IPS-18c (cell line): Measurements from ENCODE around the gene OLFM4.

Experiments used
- H3K4me3 ChIP-seq: 2 replicates; pipeline ENCODE4 v1.7.0; 2013; ENCODE audit warnings: low read depth, mild to moderate bottlenecking, low read length, moderate library complexity; ENCODE audit not compliant: insufficient read depth
- H3K9me3 ChIP-seq: one replicate; pipeline ENCODE4 v1.6.1; 2013; ENCODE audit warnings: mild to moderate bottlenecking, low read length, moderate library complexity; ENCODE audit not compliant: control insufficient read depth, insufficient read depth

OLFM4 gene

DNA sequence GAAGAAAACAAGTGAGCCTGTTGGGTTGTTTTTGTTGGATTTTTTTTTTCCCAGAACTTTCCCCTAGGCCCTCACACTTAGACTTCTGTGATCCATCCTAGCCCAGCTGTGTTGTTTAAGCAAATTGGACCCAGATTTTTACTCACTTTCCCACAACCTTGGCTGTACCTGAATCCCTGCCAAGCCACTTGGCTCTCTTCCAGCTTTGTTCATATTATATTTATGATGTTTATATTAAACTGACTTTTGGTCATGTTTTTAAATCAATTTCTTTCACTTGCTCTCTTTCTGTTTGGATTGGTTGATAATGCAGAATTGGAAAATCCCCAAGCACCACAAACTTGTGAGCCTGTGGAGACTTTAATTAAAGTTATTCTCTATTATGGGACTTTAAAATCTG is 16.6 kb downstream of the OLFM4 start:
- H3K4me3 ChIP-seq: no peak overlapping the region
- no peaks in the 10 kb centered on the region for H3K9me3 ChIP-seq

GRCh38 chr13:53048880-53049279 is 20.3 kb downstream of the OLFM4 start:
- Histone ChIP-seq H3K4me3 (no peak overlapping the region), H3K9me3 (no peaks in the 10 kb centered on the region)

DNA sequence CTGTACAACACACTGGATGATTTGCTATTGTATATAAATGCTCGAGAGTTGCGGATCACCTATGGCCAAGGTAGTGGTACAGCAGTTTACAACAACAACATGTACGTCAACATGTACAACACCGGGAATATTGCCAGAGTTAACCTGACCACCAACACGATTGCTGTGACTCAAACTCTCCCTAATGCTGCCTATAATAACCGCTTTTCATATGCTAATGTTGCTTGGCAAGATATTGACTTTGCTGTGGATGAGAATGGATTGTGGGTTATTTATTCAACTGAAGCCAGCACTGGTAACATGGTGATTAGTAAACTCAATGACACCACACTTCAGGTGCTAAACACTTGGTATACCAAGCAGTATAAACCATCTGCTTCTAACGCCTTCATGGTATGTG is 21.5 kb downstream of the OLFM4 start:
- H3K4me3 ChIP-seq: no peak overlapping the region
- H3K9me3 ChIP-seq: no peaks in the 10 kb centered on the region

DNA sequence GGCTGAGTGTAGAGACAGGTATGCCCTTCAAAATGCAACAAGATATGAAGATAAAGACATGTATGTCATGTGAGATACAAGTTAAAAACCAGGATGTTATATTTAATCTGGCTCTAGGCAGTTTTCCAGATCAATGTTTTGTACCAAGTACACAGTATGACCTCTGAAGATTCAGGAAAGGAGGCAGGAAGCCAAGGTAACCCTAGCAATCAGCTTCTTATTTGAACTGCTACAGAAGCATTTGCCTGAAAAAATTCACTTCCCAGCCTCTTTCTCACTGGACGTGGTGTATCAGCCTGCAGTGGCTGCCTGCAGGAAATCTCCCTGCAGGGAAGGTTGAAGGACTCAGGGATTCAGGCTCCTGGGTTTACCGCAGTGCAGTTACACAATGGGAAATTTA is 24.1 kb downstream of the OLFM4 start:
- no peaks in the 10 kb centered on the region for H3K9me3 ChIP-seq
- no peak overlapping the region for H3K4me3 ChIP-seq

DNA sequence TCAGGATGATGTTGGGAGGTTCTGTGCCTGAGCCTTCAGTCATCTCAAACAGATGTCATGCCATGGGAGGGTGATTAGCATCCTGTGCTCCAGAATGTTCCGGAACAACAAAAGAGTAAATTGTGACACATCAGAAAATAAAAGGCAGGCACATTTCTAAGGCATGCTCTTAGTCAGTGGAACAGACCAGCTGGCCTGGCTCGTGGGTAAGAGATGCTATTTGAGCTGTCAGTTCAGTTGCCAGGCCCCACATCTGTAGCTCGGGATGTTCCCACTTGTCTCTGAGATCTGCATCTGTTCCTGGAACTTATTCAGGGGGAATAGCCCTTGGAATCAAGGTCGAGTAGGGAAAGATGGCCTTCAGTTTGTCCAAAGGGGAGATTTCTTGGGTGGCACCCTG is 26.0 kb downstream of the OLFM4 start:
- Histone ChIP-seq H3K4me3 (no peak overlapping the region), H3K9me3 (no peaks in the 10 kb centered on the region)

GRCh38 chr13:53058065-53058679 is 29.6 kb downstream of the OLFM4 start:
- H3K9me3 ChIP-seq: no peaks in the 10 kb centered on the region
- H3K4me3 ChIP-seq: no peak overlapping the region

DNA sequence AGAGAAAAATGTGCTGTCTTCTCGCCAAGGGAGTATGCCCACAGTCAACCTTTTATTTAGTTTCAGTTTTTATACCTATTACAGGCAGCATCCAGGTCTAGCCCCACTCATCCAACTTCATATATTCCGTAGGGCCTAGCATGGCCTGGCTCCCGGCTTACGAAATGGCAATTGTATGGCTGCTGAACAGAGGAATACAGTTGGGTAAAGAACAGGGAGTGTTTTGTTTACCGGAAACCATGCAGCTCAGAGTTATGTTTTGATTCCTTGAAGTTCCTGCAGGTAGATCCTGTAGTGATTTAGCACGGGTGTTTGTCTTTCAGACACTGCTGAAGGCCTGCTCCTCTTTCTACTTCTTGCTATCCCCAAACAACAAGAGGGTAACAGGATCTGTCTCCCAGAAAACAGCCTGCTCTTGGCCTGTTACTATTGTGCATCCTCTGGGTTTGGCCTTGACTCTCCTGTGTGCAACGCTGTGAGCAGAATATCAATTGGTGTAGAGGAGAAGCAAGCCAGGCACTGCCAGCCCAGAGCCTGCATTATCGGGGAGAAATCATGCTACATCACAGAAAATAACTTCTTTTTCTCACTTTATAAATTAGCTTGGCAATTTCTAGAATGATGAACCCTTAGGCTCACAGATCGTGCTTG is 32.4 kb downstream of the OLFM4 start:
- H3K9me3 ChIP-seq: no peaks in the 10 kb centered on the region
- no peak overlapping the region for H3K4me3 ChIP-seq

GRCh38 chr13:53064731-53065130 is 36.1 kb downstream of the OLFM4 start:
- H3K9me3 ChIP-seq: no peaks in the 10 kb centered on the region

DNA sequence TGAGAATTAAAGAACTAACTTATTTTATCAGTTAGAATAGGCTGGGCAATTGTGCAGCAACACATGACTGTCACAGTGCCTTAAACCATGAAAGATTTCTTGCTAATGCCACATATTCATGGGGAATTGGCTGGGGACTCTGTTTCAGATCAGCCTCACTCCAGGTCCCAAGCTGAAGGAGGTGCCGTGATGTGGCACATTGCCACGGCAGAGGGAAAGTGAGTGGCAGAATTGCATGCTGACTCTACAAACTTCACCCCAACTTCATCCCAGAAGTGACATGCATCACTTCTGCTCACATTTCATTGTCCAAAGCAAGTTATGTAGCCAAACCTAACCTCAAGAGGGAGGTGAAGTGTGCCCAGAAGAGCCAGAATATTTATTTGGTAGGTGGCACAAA is 37.8 kb downstream of the OLFM4 start:
- Histone ChIP-seq H3K4me3 (no peak overlapping the region), H3K9me3 (no peaks in the 10 kb centered on the region)

More at GRCh38 chr13:53064731-53065130, 36.1 kb downstream of the OLFM4 start:
- no peak overlapping the region for H3K4me3 ChIP-seq

DNA sequence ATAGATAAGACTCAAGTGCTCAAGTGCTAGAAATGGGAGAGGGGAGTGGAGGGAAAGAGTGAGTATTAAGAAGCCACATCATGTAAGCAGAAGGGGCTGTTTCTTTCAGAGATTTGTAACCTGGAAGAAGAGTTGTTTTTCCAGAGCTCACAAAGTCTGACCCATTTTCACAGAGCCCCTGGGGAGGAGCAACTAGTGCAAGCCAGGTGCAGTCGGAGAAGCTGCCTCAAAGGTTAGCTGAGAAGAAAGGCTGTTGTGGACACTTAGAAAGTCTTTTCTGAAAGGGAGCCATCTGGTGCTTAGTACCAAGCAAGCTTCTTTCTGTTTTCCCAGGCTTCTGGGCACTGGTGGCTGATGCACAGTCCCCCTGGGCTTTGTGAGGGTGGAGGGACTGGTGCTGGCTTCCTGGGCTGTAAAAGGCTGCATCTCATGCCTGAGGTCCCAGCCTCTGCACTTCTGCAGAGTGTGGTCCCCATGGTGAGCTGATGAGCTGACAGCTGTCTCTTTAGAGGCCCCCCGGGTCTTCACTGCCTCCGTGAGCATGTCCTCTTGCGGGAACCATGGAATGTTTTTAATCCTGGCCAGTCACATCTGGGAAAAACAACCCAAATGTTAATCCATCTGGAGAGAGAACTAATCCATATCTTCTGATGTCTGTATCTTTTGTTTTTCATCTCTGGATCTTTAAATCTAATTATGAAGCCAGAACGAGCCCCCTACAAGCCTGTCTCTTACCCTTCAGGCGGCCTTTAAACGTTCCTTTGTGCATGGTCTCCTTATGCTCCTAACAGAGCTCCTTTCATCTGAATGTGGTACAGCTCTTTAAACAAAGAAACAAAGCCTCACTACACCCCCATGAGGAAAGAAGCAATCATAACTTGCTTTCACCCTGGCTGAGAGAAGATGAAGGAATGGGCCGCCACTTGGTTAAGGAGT is 40.2 kb downstream of the OLFM4 start:
- H3K9me3 ChIP-seq: no peaks in the 10 kb centered on the region
- no peak overlapping the region for H3K4me3 ChIP-seq

DNA sequence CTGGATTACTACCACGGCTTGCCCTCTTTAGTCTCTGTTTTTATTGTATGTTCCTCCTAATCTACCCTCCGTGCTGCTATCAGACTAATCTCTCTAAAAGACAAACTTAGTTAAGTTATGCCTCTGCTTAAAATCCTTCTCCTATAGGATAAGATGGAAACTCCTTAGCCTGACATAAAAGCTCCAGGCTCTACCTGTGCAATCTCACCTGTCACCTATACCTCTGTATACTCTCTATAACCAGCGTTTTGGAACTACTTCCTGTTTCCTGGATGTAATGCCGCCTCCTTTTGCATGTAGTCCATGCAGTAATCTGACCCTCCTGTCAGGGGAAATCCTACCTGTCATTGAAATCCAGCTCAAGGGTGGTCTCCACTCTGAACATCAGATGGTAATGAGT is 41.2 kb downstream of the OLFM4 start:
- Histone ChIP-seq H3K4me3 (no peak overlapping the region), H3K9me3 (no peaks in the 10 kb centered on the region)

- Histone ChIP-seq H3K9me3 (no peaks in the 10 kb centered on the region), H3K4me3 (no peak overlapping the region)
These were observed 45.1 kb downstream of the OLFM4 start for GRCh38 chr13:53073711-53074110.

DNA sequence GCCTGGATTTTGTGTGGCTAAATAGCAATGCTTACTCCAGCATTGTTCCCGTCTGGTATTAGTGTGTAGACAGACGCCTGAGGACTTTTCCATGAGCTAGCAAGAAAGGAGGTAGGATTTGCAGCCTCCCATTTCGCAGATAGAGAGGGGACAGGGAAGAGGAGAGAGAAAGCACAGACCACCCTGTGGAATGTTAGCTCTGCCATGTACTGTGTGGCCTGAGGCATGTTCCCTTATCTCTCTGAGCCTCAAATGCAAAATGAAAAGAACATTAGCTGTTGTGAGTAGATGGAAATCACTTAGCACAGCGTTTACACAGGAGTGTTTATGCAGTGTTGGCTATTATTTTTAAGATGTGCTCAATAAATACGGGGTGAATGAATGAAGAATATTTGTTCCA is 45.5 kb downstream of the OLFM4 start:
- H3K4me3 ChIP-seq: no peak overlapping the region
- H3K9me3 ChIP-seq: no peaks in the 10 kb centered on the region

DNA sequence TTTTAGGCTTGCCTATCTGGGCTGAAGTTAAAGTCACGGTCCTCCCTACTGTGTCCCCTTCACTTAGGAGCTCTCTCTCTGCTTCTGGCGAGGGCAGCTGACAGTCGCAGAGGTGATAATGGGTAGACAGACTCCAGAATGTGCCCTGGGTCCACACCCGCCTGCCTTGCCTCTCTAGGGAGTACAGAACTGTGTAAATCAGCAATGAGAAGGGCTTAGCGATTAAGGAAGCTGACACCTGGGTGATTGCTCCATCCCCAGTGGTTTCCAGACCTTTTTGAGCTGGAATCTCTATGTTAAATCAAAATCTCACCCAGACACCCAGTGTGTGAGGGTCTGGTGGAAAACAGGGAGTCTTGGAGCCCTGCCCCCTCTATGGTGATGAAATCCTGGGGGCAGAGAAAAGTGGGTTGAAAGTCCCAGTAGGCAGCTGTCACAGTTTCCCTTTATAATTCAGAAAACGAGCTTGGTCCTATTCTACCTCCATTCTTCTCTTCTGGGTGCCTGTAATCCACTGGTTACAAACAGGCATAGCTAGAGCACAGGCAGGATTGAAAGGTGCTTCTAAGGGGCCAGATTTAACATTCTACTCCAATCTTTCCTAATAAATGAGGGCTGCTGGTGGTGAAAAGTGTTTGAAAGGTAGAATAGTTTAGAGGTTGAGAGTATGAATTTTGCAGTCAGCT is 46.9 kb downstream of the OLFM4 start:
- H3K4me3 ChIP-seq: no peak overlapping the region

GRCh38 chr13:53079691-53080090 is 51.1 kb downstream of the OLFM4 start:
- no peak overlapping the region for H3K4me3 ChIP-seq

More for the DNA sequence above, 46.9 kb downstream of the OLFM4 start:
- H3K9me3 ChIP-seq: no peaks in the 10 kb centered on the region

GRCh38 chr13:53088871-53089270 is 60.3 kb downstream of the OLFM4 start:
- no peaks in the 10 kb centered on the region for H3K9me3 ChIP-seq
- H3K4me3 ChIP-seq: no peak overlapping the region

More at GRCh38 chr13:53079691-53080090, 51.1 kb downstream of the OLFM4 start:
- H3K9me3 ChIP-seq: no peaks in the 10 kb centered on the region

- Histone ChIP-seq H3K4me3 (no peak overlapping the region), H3K9me3 (no peaks in the 10 kb centered on the region)
These were observed 61.3 kb downstream of the OLFM4 start for GRCh38 chr13:53089951-53090350.
